GM06990 (cell line): ENCODE results near the gene FAM177B.
"Not testable (repeated sequence)": the region's sequence is repeated elsewhere in the genome, so short reads cannot be mapped to it uniquely, and the experiment has no call there.

Experiments used
- DNase-seq: peaks from one replicate; pipeline ENCODE4 v3.0.0-alpha.2; 2011; ENCODE audit not compliant: insufficient read length; ENCODE audit errors: extremely low read depth
- H3K27me3 ChIP-seq: replicated peaks from 2 replicates; pipeline ENCODE4 v1.6.0; 2011; ENCODE audit warnings: low read length; ENCODE audit not compliant: control insufficient read depth, insufficient read depth
- H3K36me3 ChIP-seq: 2 replicates; pipeline ENCODE4 v1.5.1; 2011; ENCODE audit warnings: low read length; ENCODE audit not compliant: control insufficient read depth, insufficient read depth
- H3K4me3 ChIP-seq: replicated peaks from 2 replicates; pipeline ENCODE4 v1.5.1; 2011; ENCODE audit warnings: low read depth, mild to moderate bottlenecking, control low read depth, low read length
- CTCF ChIP-seq: IDR thresholded peaks from 2 replicates; pipeline ENCODE4 v1.5.1; 2011; ENCODE audit warnings: low read length, control low read depth, mild to moderate bottlenecking, inconsistent platforms; ENCODE audit not compliant: insufficient read depth, poor library complexity, severe bottlenecking

FAM177B gene

GRCh38 chr1:222759451-222760035, 22.5 kb downstream of the FAM177B start:
- no peak for DNase-seq

GRCh38 chr1:222761083-222761482, 24.1 kb downstream of the FAM177B start:
- Histone ChIP-seq H3K27me3 (no peaks in the 10 kb centered on the region), H3K4me3 (no peak overlapping the region), H3K36me3 (no peaks in the 10 kb centered on the region)
- no peak for TF ChIP-seq CTCF
- DNase-seq: no peak

More at GRCh38 chr1:222759451-222760035, 22.5 kb downstream of the FAM177B start:
- no peak overlapping the region for H3K4me3 ChIP-seq
- no peaks in the 10 kb centered on the region for H3K27me3 ChIP-seq
- H3K36me3 ChIP-seq: no peaks in the 10 kb centered on the region
- TF ChIP-seq CTCF: no peak

GRCh38 chr1:222762178-222762577, 25.2 kb downstream of the FAM177B start:
- H3K36me3 ChIP-seq, H3K27me3 ChIP-seq, DNase-seq, H3K4me3 ChIP-seq: not testable (repeated sequence)

GRCh38 chr1:222767152-222767571, 30.2 kb downstream of the FAM177B start:
- TF ChIP-seq CTCF: no peak
- H3K36me3 ChIP-seq: no peaks in the 10 kb centered on the region
- no peak for DNase-seq
- no peak overlapping the region for H3K4me3 ChIP-seq
- no peaks in the 10 kb centered on the region for H3K27me3 ChIP-seq

- TF ChIP-seq CTCF: no peak
- no peak overlapping the region for H3K4me3 ChIP-seq
- H3K36me3 ChIP-seq: no peaks in the 10 kb centered on the region
- DNase-seq: no peak
- no peaks in the 10 kb centered on the region for H3K27me3 ChIP-seq
Measured at GRCh38 chr1:222768592-222768991, 31.6 kb downstream of the FAM177B start.

- H3K36me3 ChIP-seq: no peaks in the 10 kb centered on the region
- TF ChIP-seq CTCF: peak; percentile 18
- no peak overlapping the region for H3K4me3 ChIP-seq
- H3K27me3 ChIP-seq: no peaks in the 10 kb centered on the region
- DNase-seq: no peak
Measured at GRCh38 chr1:222769181-222769580, 32.2 kb downstream of the FAM177B start.
